H1 (cell line): ENCODE results near the gene SPPL2B. TPM values are rescaled to one million over a fixed set of nuclear protein-coding genes. Genes with fewer than 3 reads are reported as not detected.

Source experiments
- BCL11A ChIP-seq, 2 experiments: IDR thresholded peaks; one replicate each; pipeline ENCODE4 v1.6.1; 2011; ENCODE audit warnings: low read depth in 2 of 2, low read length in 2 of 2, mild to moderate bottlenecking in 2 of 2
- KDM1A ChIP-seq: fragments of 200-600, 300-600 bp; sonication (generic); IDR thresholded peaks from 2 replicates; pipeline ENCODE4 v1.7.1; 2016; ENCODE audit warnings: mild to moderate bottlenecking, low read length, borderline replicate concordance
- KDM4A ChIP-seq: IDR thresholded peaks from one replicate; pipeline ENCODE4 v1.7.1; 2012; ENCODE audit warnings: low read depth, mild to moderate bottlenecking, moderate library complexity, low read length, inconsistent platforms; ENCODE audit not compliant: severe bottlenecking
- RAD21 ChIP-seq, 2 experiments: IDR thresholded peaks in 1 of 2; conservative IDR thresholded peaks in 1 of 2; 2 replicates each; pipeline ENCODE4 v1.6.1; 2011; ENCODE audit warnings: low read depth in 2 of 2, low read length in 2 of 2, improper control_type of control experiment in 1 of 2, inconsistent platforms in 1 of 2, mild to moderate bottlenecking in 1 of 2, moderate library complexity in 1 of 2
- SIN3A ChIP-seq, 2 experiments: IDR thresholded peaks in 1 of 2; conservative IDR thresholded peaks in 1 of 2; 2 replicates each; pipeline ENCODE4 v1.6.1; 2011 to 2012; ENCODE audit warnings: low read length in 2 of 2, improper control_type of control experiment in 1 of 2, low read depth in 1 of 2, mild to moderate bottlenecking in 1 of 2
- SRF ChIP-seq: IDR thresholded peaks from 2 replicates; pipeline ENCODE4 v1.6.1; 2011; ENCODE audit warnings: mild to moderate bottlenecking, low read depth, low read length, moderate library complexity
- polyA plus RNA-seq, 7 experiments: library from polyadenylated mRNA; depleted of rRNA in 3 of 7; stranded (reverse) in 5 of 7; unstranded in 2 of 7; fragments of >200 nt in 5 of 7; fragments of 200-250 nt in 2 of 7; gene quantifications; 1 replicate in 5 of 7; 2 replicates in 1 of 7; 4 replicates in 1 of 7; pipeline versions ENCODE4 v1.2.1 to v1.2.3, GENCODE V29; 2011 to 2013; ENCODE audit warnings: missing spikeins in 2 of 7, mixed read lengths in 2 of 7
- total RNA-seq: library from RNA; stranded (reverse); fragmentation: NEBNext Ultra II Directional; extraction: Animal tissue kit (Norgen Biotek cat#: 25700); gene quantifications from 2 replicates; pipeline ENCODE4 v1.2.1, GENCODE V29; 2021

SPPL2B gene
- total and polyA plus RNA-seq, 2 of the 8 experiments (the other 6 are each of a cell fraction or from before 2014, with no cell fraction given) = 34.8 to 55.7 TPM

DNA sequence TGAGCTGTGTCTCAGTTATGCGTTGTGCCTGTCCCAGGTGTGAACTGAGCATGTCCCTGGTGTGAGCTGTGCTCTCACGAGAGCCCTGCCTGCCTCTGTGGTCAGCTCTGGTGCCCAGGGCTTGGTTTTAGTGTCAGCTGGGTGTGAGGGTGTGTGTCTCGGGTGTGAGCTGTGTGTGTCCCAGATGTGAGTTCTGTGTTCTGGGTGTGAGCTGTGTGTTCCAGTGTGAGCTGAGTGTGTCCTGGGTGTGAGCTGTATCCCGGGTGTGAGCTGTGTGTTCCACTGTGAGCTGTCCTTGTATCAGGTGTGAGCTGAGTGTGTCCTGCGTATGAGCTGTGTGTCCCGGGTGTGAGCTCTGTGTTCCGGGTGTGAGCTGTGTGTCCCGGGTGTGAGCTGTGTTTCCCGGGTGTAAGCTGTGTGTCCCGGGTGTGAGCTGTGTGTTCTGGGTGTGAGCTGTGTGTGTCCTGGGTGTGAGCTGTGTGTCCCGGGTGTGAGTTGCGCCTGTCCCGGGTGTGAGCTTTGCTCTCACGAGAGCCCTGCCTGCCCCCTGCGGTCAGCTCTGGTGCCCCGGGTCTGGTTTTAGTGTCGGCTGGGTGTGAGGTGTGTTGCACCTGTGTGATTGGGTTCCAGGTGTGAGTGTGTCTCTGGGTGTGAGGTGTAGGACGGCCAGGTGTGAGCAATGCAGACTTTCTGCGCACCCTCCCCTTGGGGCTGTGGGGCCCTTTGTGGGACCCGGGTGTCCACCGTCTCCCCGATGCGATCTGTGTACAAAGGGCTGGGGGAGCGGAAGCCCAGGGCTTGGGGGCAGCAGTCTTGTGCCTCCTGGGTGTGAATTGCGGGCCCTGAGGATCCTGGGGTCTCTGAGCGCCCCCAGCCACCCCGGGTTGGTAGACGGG, 39.4 kb upstream of the SPPL2B start (continued):
- TF ChIP-seq RAD21 (IDR thresholded peaks at IDR 0.05 in 1 of 2, conservative IDR thresholded peaks at IDR 0.05 in 1 of 2; ENCODE audit: low read depth in 2 of 2, low read length in 2 of 2) (no peak), SIN3A (conservative IDR thresholded peaks at IDR 0.05 in 1 of 2, IDR thresholded peaks at IDR 0.05 in 1 of 2; ENCODE audit: low read depth in 1 of 2, low read length in 2 of 2) (no peak), BCL11A (IDR thresholded peaks at IDR 0.05; ENCODE audit: low read depth in 2 of 2, low read length in 2 of 2) (no peak), KDM4A (no peak), SRF (no peak), KDM1A (no peak)
